ENCODE data around the gene ANO9.
A peak's percentile ranks its signal among the peaks of the same experiment; 100 is the strongest.

The ANO9 gene, protein sequence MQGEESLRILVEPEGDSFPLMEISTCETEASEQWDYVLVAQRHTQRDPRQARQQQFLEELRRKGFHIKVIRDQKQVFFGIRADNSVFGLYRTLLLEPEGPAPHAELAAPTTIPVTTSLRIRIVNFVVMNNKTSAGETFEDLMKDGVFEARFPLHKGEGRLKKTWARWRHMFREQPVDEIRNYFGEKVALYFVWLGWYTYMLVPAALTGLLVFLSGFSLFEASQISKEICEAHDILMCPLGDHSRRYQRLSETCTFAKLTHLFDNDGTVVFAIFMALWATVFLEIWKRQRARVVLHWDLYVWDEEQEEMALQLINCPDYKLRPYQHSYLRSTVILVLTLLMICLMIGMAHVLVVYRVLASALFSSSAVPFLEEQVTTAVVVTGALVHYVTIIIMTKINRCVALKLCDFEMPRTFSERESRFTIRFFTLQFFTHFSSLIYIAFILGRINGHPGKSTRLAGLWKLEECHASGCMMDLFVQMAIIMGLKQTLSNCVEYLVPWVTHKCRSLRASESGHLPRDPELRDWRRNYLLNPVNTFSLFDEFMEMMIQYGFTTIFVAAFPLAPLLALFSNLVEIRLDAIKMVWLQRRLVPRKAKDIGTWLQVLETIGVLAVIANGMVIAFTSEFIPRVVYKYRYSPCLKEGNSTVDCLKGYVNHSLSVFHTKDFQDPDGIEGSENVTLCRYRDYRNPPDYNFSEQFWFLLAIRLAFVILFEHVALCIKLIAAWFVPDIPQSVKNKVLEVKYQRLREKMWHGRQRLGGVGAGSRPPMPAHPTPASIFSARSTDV

GRCh38 chr11:441418-442274 is at the start of gene ANO9:
ANO9 (minus strand) TSS chr11:442011; CDS start chr11:441926, 85 bp downstream.
- DNase-seq = peak; percentile 53

GRCh38 chr11:491358-491757 is 49.5 kb upstream of the ANO9 start:
- DNase-seq = no peak

GRCh38 chr11:490930-491260 is 49.1 kb upstream of the ANO9 start:
- no peak for DNase-seq

- DNase-seq = no peak
These were observed 48.5 kb upstream of the ANO9 start for GRCh38 chr11:490186-490929.

GRCh38 chr11:489610-490185 is 47.9 kb upstream of the ANO9 start:
- no peak for DNase-seq

- DNase-seq = no peak
These were observed 47.2 kb upstream of the ANO9 start for GRCh38 chr11:488992-489391.

DNA sequence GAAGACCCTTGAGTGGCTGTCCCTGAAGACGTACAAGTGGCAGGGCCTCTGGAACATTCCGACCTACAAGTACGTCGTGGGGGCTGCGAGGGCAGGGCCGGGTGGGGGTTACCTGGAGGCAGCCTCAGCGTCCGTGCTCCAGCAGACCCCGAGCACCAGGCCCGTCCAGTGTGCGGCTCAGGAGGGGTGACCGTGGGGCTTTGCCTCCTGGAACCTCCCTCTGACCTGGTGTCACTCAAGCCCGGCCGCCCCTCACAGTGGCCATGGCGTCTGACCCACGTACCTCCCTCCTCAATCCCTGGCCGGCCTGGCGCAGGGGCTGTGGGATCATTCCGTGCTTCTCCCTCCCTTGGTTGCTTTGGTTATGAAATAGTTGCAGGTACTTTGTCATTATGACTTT is 46.8 kb upstream of the ANO9 start:
- no peak for DNase-seq

DNA sequence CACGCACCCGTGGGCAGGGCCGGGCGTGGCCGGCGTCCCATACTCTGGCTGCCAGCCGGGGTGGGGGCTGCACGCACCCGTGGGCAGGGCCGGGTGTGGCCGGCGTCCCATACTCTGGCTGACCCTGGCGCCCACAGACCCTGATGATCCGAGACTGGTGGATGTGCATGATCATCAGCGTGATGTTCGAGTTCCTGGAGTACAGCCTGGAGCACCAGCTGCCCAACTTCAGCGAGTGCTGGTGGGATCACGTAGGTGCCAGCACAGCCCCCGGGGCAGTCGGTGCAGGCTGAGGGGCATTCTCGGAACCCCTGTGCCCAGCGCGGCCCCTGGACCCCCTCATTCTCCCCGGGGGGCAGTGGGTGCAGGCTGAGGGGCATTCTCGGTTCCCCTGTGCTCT is 46.3 kb upstream of the ANO9 start:
- DNase-seq = no peak

DNA sequence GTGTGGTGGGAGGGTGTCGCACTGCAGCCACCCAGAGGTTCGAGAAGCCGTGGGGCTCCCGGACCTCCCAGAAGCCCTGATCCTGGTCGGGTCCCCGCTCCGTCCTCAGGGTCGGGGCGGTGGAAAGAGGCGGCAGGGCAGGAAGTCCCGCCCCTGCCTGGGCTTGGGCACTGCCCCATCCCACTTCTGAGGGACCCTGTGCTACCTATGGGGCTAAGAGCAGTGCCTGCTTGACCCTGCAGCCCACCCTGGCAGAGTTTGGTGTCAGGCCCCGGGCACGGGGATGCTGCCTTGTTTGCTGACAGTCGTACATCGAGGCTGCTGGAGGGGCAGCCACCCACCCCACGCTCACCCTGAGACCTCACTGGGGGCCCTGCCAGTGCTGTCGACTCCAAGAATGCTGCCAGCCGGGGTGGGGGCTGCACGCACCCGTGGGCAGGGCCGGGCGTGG is 45.8 kb upstream of the ANO9 start:
- DNase-seq = no peak

DNA sequence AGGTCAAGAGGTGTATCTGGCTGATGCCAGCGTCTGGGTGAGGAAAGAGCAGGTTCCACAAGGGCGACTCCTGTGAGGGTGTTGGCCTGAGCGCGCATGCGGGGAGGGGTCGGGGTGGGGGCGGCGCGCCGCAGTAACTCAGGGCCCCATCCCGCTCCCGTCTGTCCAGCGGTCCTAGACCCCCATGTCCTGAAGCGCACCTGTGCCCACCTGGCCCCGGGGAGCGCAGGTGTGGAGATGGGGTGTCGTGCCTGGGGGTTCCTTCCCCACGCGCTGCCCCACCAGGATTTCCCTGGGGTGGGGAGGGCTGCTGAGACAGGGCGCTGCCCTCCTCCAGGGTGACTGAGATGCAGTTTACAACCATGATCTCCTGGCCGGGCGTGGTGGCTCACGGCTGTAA is 44.4 kb upstream of the ANO9 start:
- no peak for DNase-seq

DNA sequence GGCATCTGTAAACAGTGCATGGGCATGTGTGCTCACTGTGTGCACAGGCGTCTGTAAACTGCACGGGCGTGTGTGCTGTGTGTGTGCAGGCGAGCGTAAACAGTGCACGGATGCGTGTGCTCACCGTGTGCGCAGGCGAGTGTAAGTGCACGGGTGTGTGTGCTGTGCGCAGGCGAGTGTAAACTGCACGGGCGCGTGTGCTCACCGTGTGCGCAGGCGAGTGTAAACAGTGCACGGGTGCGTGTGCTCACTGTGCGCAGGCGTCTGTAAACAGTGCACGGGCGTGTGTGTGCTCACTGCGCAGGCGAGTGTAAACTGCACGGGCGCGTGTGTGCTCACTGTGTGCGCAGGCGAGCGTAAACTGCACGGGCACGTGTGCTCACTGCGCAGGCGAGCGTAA is 42.8 kb upstream of the ANO9 start:
- no peak for DNase-seq

DNA sequence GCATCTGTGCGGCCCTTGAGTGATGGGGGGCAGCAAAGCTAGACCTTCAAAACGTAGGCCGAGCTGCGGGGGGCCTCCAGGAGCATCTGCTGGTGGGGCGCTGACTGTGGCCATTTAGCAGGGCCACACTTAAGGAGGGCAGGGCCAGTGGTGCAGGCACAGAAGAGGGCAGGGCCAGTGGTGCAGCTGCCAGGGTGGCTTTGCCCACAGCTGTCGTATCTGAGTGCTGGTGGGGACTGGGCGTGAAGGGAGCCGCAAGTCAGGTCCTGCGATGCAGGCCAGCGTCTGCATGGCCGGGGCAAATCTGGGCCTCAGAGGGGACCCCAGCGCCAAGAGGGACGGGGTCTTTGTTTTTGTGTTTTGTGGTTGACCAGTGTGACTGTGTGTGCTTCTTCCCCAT is 37.5 kb upstream of the ANO9 start:
- peak; percentile 12 for DNase-seq

DNA sequence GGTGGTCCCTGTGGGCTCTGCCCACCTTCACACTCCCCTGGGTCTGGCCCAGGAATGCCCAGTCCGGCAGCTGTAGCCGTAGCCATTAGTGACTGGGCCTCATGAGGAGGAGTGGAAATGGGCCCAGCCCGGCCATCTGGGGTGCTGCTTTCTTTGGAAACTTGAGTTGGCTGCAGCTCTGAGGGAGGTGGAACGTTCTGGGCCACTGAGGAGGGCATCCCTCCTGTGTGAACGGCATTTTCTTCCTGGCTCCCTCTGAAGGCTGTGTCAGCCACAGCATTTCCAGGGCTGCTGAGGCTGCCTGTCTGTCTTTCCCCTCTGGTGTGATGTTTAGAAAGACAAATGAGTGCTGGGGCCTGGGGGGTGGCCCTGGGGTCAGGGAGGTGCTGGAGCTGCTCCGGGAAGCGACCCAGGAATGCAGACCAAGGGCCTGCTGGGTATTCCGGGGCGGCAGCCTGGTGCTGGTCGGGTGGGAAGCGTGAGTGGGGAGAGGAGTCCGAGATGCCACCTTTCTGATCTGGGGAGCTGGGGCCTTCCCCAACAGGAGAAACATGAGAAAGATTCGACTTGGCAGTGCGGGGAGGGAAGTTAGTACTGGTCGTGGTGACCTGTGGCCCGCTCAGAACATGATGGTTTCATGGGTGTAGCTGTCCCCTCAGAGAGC is 35.4 kb upstream of the ANO9 start:
- DNase-seq = no peak

- no peak for DNase-seq
These were observed 34.6 kb upstream of the ANO9 start for GRCh38 chr11:476416-476815.

GRCh38 chr11:475941-476340 is 34.1 kb upstream of the ANO9 start:
- DNase-seq = no peak

DNA sequence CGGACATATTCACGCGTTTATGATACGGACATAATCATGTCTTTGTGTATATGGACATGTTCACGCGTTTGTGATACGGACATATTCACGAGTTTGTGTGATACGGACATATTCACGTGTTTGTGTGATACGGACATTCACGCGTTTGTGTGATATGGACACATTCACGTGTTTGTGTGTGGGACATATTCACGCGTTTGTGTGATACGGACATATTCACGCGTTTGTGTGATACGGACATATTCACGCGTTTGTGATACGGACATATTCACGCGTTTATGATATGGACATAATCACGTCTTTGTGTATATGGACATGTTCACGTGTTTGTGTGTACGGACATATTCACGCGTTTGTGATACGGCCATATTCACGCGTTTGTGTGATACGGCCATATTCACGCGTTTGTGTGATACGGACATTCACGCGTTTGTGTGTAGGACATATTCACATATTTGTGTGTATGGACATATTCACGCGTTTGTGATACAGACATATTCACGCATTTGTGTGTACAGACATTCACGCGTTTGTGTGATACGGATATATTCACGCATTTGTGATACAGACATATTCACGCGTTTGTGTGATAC is 33.2 kb upstream of the ANO9 start:
- DNase-seq = no peak

DNA sequence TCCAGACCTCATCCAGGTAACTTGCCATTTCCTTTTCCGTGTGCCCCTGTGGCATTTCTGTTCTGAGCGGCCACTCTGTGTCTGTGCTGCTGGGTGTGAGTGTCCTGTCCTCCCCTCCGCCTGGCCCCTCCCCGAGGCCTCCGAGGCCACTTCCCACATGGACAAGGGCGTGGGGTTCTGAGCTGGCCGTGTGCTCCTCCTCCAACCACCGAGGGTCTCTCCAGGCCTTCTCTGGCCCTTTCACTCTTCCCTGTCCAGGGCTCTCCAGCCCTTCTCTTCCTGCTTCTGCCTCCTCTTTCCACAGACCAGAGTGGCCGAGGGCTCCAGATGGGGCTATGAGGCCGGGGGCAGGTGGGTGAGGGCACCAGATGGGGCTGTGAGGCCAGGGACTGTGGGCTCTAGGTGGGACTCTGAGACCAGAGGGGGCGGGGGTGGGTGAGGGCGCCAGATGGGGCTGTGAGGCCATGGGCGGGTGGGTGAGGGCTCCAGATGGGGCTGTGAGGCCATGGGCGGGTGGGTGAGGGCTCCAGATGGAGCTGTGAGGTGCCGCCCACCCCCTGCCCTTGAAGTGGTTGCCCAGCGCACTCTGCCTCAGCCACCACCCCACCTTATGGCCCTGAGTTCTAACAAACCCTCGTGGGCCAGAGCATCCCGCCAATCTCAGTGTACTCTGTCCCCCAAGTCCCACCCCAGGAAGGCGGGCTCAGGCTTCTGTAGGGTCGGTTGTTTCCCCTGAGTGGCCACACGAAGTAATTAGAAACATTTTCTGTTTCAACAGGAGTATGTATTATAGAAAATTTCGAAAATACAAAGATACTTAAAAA is 32.4 kb upstream of the ANO9 start:
- DNase-seq = no peak

- DNase-seq = no peak
These were observed 31.6 kb upstream of the ANO9 start for GRCh38 chr11:473415-473814.

DNA sequence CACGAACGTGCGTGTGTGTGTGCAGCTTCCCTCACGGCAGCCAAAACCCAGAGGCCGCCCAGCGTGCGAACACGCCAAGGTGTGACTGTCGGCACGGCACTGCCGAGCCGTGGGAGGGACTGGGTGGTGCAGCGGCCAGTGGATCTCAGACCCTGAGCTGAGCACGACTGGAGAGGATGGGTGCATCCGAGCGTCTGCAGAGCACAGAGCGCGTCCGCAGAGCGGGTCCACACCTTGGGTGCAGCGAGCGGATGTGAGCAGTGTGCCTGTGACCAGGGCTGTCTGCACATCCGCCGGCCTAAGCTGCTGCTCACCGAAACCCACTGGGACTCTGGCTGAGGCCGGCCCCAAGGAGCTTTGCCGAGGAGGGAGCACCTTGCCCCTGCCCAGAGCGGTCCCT is 31.0 kb upstream of the ANO9 start:
- DNase-seq = no peak

- DNase-seq = no peak
These were observed 30.5 kb upstream of the ANO9 start for GRCh38 chr11:472272-472671.
